ENCODE results near the gene CIAO3. TPM values are rescaled to one million over a fixed set of nuclear protein-coding genes. Genes with fewer than 3 reads are reported as not detected.

Gene CIAO3
- total RNA-seq, 4 donors from 2014 or later = 73.4 to 164 (median 117) TPM

- Histone ChIP-seq H3K4me3 (peak overlapping the region; percentile 71 to 87 (median 74)), H3K4me1 (peaks cover 0 to 30% (median 22%) of the 10 kb centered on the region in 4 donors), H3K27me3 (peaks cover 0 to 11% of the 10 kb centered on the region in 2 donors), H3K9me3 (no peaks in the 10 kb centered on the region), H3K36me3 (peaks cover 0 to 10% (median 0%) of the 10 kb centered on the region in 3 donors), H3K27ac (peak overlapping the region in 3 of 4 donors; percentile 77 to 89 (median 83))
- DNase-seq = no peak
- TF ChIP-seq POLR2A (IDR thresholded peaks at IDR 0.05) (no peak), CTCF (IDR thresholded peaks at IDR 0.05) (no peak)
These were observed 51.5 kb downstream of the CIAO3 start for GRCh38 chr16:689175-689897.

- no peaks in the 10 kb centered on the region for H3K9me3 ChIP-seq
- DNase-seq = no peak
- H3K4me1 ChIP-seq = peaks cover 0 to 35% (median 24%) of the 10 kb centered on the region in 4 donors
- H3K4me3 ChIP-seq = no peak overlapping the region
- no peaks in the 10 kb centered on the region for H3K27me3 ChIP-seq
- peaks cover 0 to 20% (median 0%) of the 10 kb centered on the region in 3 donors for H3K36me3 ChIP-seq
- H3K27ac ChIP-seq = no peak overlapping the region
- TF ChIP-seq CTCF (IDR thresholded peaks at IDR 0.05) (no peak), POLR2A (IDR thresholded peaks at IDR 0.05) (no peak)
These were observed 53.3 kb downstream of the CIAO3 start for GRCh38 chr16:687499-687898.

GRCh38 chr16:686459-687260, 54.1 kb downstream of the CIAO3 start:
- peaks cover 0 to 28% (median 0%) of the 10 kb centered on the region in 3 donors for H3K36me3 ChIP-seq

GRCh38 chr16:685967-686366, 54.8 kb downstream of the CIAO3 start:
- Histone ChIP-seq H3K9me3 (no peaks in the 10 kb centered on the region), H3K27ac (no peak overlapping the region), H3K27me3 (no peaks in the 10 kb centered on the region), H3K36me3 (peaks cover 0 to 32% (median 0%) of the 10 kb centered on the region in 3 donors), H3K4me1 (peaks cover 0 to 50% (median 32%) of the 10 kb centered on the region in 4 donors), H3K4me3 (no peak overlapping the region)
- peak in 2 of 3 donors; percentile 70 to 78 for DNase-seq
- peak in 3 of 6 experiments; percentile 30 to 57 (median 37) for TF ChIP-seq CTCF (IDR thresholded peaks at IDR 0.05)
- TF ChIP-seq POLR2A (IDR thresholded peaks at IDR 0.05) = no peak

More at GRCh38 chr16:686459-687260, 54.1 kb downstream of the CIAO3 start:
- H3K9me3 ChIP-seq = no peaks in the 10 kb centered on the region
- TF ChIP-seq CTCF (IDR thresholded peaks at IDR 0.05) (no peak), POLR2A (IDR thresholded peaks at IDR 0.05) (no peak)
- no peak overlapping the region for H3K27ac ChIP-seq
- H3K4me3 ChIP-seq = no peak overlapping the region
- H3K4me1 ChIP-seq = peaks cover 0 to 43% (median 25%) of the 10 kb centered on the region in 4 donors
- no peaks in the 10 kb centered on the region for H3K27me3 ChIP-seq
- DNase-seq = no peak

- peaks cover 0 to 52% (median 34%) of the 10 kb centered on the region in 4 donors for H3K4me1 ChIP-seq
These were observed 55.7 kb downstream of the CIAO3 start for GRCh38 chr16:684961-685696.

More at GRCh38 chr16:684961-685696, 55.7 kb downstream of the CIAO3 start:
- peak overlapping the region in 3 of 4 donors; percentile 55 to 85 (median 75) for H3K27ac ChIP-seq
- peak overlapping the region; percentile 58 to 83 (median 72) for H3K4me3 ChIP-seq
- H3K27me3 ChIP-seq = no peaks in the 10 kb centered on the region
- TF ChIP-seq CTCF (IDR thresholded peaks at IDR 0.05) = no peak
- TF ChIP-seq POLR2A (IDR thresholded peaks at IDR 0.05) = no peak
- no peaks in the 10 kb centered on the region for H3K9me3 ChIP-seq
- peaks cover 0 to 32% (median 0%) of the 10 kb centered on the region in 3 donors for H3K36me3 ChIP-seq
- no peak for DNase-seq
